ENCODE measurements around the gene VSTM4. TPM values are rescaled to one million over a fixed set of nuclear protein-coding genes. Genes with fewer than 3 reads are reported as not detected.

Gene VSTM4
- total and polyA plus RNA-seq, 9 of the 15 experiments (the other 6 are each of a cell fraction or from before 2014, with no cell fraction given): 1.0 to 7.9 (median 3.0) TPM

- Histone ChIP-seq H3K9me3 (replicated peaks; ENCODE audit: control insufficient read depth, insufficient read depth, low read depth, low read length) (no peaks in the 10 kb centered on the region), H3K4me3 (no peak overlapping the region), H3K79me2 (ENCODE audit: control insufficient read depth, insufficient read depth, low read length) (no peaks in the 10 kb centered on the region), H3K36me3 (ENCODE audit: control insufficient read depth, insufficient read depth, low read length) (peaks cover 51% of the 10 kb centered on the region; the same call in 2 of the 3 replicates), H2AFZ (ENCODE audit: low read depth, low read length) (no peak overlapping the region), H3K4me1 (replicated peaks in 1 of 2; ENCODE audit: control insufficient read depth in 2 of 2, insufficient read depth in 2 of 2, low read length in 2 of 2) (peaks cover 22 to 47% of the 10 kb centered on the region in 2 experiments; a peak in 4 of 5 replicates), H3K9ac (ENCODE audit: insufficient read depth in 1 of 2, low read depth in 2 of 2, low read length in 2 of 2) (peak overlapping the region in 1 of 2 experiments; percentile 39; a peak in 1 of 4 replicates), H3K27ac (ENCODE audit: extremely low read depth, low read depth, low read length) (no peak overlapping the region), H4K20me1 (replicated peaks; ENCODE audit: control insufficient read depth, insufficient read depth, low read length) (no peaks in the 10 kb centered on the region), H3K4me2 (ENCODE audit: insufficient read depth, low read length) (no peak overlapping the region), H3K27me3 (ENCODE audit: control insufficient read depth in 2 of 2, insufficient read depth in 2 of 2, low read length in 2 of 2) (no peaks in the 10 kb centered on the region), H3K9me1 (ENCODE audit: control insufficient read depth, insufficient read depth, low read length) (no peaks in the 10 kb centered on the region)
- TF ChIP-seq ZNF3 (CRISPR knock-in tag; IDR thresholded peaks at IDR 0.05) (no peak), COPS2 (conservative IDR thresholded peaks at IDR 0.05) (no peak), MYC (IDR thresholded peaks at IDR 0.05; ENCODE audit: low read depth, low read length) (no peak), MYC (CRISPR knock-in tag; IDR thresholded peaks at IDR 0.05; ENCODE audit: borderline replicate concordance, low read depth) (no peak), CBX1 (IDR thresholded peaks at IDR 0.05; ENCODE audit: low read depth) (no peak), NFIX (CRISPR knock-in tag; IDR thresholded peaks at IDR 0.05; ENCODE audit: low read depth) (no peak), DPF2 (IDR thresholded peaks at IDR 0.05) (no peak), SREBF2 (CRISPR knock-in tag; IDR thresholded peaks at IDR 0.05) (no peak), ZNF77 (CRISPR knock-in tag; IDR thresholded peaks at IDR 0.05) (no peak), XRCC5 (IDR thresholded peaks at IDR 0.05; ENCODE audit: low read depth, low read length) (no peak)
- TF ChIP-seq, protein P1, sequence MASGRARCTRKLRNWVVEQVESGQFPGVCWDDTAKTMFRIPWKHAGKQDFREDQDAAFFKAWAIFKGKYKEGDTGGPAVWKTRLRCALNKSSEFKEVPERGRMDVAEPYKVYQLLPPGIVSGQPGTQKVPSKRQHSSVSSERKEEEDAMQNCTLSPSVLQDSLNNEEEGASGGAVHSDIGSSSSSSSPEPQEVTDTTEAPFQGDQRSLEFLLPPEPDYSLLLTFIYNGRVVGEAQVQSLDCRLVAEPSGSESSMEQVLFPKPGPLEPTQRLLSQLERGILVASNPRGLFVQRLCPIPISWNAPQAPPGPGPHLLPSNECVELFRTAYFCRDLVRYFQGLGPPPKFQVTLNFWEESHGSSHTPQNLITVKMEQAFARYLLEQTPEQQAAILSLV (tag; IDR thresholded peaks at IDR 0.05): no peak
- FAIRE-seq (no peak), DNase-seq (ENCODE audit: extremely low read depth in 1 of 4, low spot score in 3 of 4) (no peak), ATAC-seq (no peak)
- intact Hi-C loops (cut with micrococcal nuclease): no loop called here
- in situ Hi-C loops (cut with MboI): no loop called here
- 76% methylated on average over 3 of the region's 3 CpGs for WGBS (ENCODE audit: insufficient coverage, low coverage, missing lambda C conversion rate)
- ChIA-PET POLR2A (interaction anchor here (1.3 to 1.4 kb wide), 2 partner anchors 10 to 16 kb away, joined by 3 to 4 read pairs; no protein-coding TSS in a partner anchor), CTCF (ENCODE audit: low intra/inter-chr PET ratio) (no interaction called here)
- BruUV-seq (replicated peaks): no TSS peak
Measured at GRCh38 chr10:49157229-49157628, 41.9 kb upstream of the VSTM4 start.
